Activated CD4-positive, alpha-beta memory T cell treated with anti-CD3 and anti-CD28 coated beads for 36 hours (primary cell): ENCODE data around the gene CRTAP. TPM values are rescaled to one million over a fixed set of nuclear protein-coding genes. Genes with fewer than 3 reads are reported as not detected.
A peak's percentile ranks its signal among the peaks of the same experiment; 100 is the strongest.
"Not testable (repeated sequence)": the region's sequence is repeated elsewhere in the genome, so short reads cannot be mapped to it uniquely, and the experiment has no call there.

Experiments
- CTCF ChIA-PET: fragments of 350-600 bp; sonication (Branson Sonifier 250); formaldehyde crosslinking; loops from one replicate; lab custom pipeline; 2021; ENCODE audit warnings: antibody characterized with exemption, inconsistent platforms; lab: Charles Lee
- POLR2A ChIA-PET: fragments of 350-600 bp; sonication (Branson Sonifier 250); formaldehyde crosslinking; loops from one replicate; lab custom pipeline; 2021; ENCODE audit warnings: antibody characterized with exemption; lab: Charles Lee
- DNase-seq: peaks from one replicate; pipeline ENCODE4 v3.0.0-alpha.2; 2020
- H3K27ac Mint-ChIP-seq: one replicate; pipeline ENCODE4 v1.8.0; 2021; ENCODE audit warnings: mixed read lengths
- H3K27me3 Mint-ChIP-seq: one replicate; pipeline ENCODE4 v1.8.0; 2021; ENCODE audit warnings: mixed read lengths
- H3K36me3 Mint-ChIP-seq: one replicate; pipeline ENCODE4 v1.8.0; 2021; ENCODE audit warnings: mixed read lengths
- H3K4me1 Mint-ChIP-seq: one replicate; pipeline ENCODE4 v1.8.0; 2021; ENCODE audit warnings: low read depth, mixed read lengths
- H3K4me3 Mint-ChIP-seq: one replicate; pipeline ENCODE4 v1.8.0; 2021; ENCODE audit warnings: mild to moderate bottlenecking, mixed read lengths
- H3K9me3 Mint-ChIP-seq: one replicate; pipeline ENCODE4 v1.8.0; 2021; ENCODE audit warnings: mixed read lengths
- intact Hi-C: fragments of 100-400 bp; cut with micrococcal nuclease; formaldehyde crosslinking; loops from one replicate; pipeline ENCODE4 v1.15.1; 2023
- total RNA-seq, 2 experiments: library from RNA; stranded (reverse); gene quantifications; one replicate each; pipeline ENCODE4 v1.2.3, GENCODE V29; 2021

CRTAP gene
- total RNA-seq, 2 experiments from 2014 or later: 57.6 to 60.0 TPM

GRCh38 chr3:33119891-33120290 is 6.1 kb downstream of the CRTAP start:
- Mint-ChIP-seq H3K4me1 (peaks cover 40% of the 10 kb centered on the region), H3K27me3 (no peaks in the 10 kb centered on the region), H3K9me3 (no peaks in the 10 kb centered on the region), H3K27ac (no peak overlapping the region), H3K36me3 (peaks cover 12% of the 10 kb centered on the region), H3K4me3 (no peak overlapping the region)
- ChIA-PET CTCF (no interaction called here), POLR2A (no interaction called here)
- no peak for DNase-seq
- intact Hi-C loops: loop anchor here (10.0 kb wide), 2 partner anchors 435 to 675 kb away; partner anchors contain the start of genes CNOT10 and PDCD6IP

DNA sequence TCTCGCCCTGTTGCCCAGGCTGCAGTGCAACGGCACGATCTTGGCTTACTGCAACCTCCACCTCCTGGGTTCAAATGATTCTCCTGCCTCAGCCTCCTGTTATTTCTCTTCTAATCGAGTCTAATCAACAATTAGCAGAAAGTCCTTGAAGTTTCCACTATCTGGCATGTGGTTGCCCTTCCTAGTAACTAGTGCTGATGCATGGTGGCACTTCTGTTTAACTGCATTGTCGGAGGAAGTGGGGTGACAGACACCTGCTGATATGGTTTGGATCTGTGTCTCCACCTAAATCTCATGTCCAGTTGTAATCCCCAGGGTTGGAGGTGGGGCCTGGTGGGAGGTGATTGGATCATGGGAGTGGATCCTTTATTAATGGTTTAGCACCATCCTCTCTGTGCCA is 9.2 kb downstream of the CRTAP start:
- no peaks in the 10 kb centered on the region for H3K9me3 Mint-ChIP-seq

DNA sequence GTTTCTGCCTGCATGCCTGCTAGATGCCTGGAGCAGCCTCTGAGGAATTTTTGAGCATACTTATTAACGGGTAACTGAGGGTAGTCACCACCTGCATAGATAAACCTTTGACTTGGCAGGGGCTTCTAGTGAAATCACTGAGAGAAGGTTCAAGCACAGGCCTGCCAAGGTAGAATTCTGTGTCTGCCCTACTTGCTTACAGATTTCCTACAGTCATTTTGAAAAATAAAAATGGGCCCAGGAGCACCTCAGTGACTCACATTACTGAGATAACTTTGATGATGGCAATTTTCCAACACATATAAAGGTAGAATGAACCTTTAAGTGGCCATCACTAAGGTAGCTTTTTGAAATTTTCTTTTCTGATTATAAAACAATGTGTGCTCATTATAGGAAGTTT is 10.8 kb downstream of the CRTAP start:
- intact Hi-C loops: loop anchor here (1.0 kb wide), 2 partner anchors 9 to 13 kb away; no protein-coding TSS in a partner anchor
- Mint-ChIP-seq H3K9me3 (no peaks in the 10 kb centered on the region), H3K27me3 (no peaks in the 10 kb centered on the region), H3K27ac (peak overlapping the region; percentile 44), H3K36me3 (peaks cover 19% of the 10 kb centered on the region), H3K4me3 (no peak overlapping the region), H3K4me1 (peaks cover 16% of the 10 kb centered on the region)
- ChIA-PET CTCF (interaction anchor here (1.2 kb wide), 1 partner anchor 11 kb away, joined by 3 read pairs; the partner anchor contains the start of gene CRTAP), POLR2A (no interaction called here)
- DNase-seq: peak; percentile 14

More for the DNA sequence above, 9.2 kb downstream of the CRTAP start:
- H3K27ac Mint-ChIP-seq: no peak overlapping the region
- no peak for DNase-seq
- CTCF ChIA-PET: interaction anchor here (1.2 to 1.9 kb wide), 2 partner anchors 8 to 250 kb away, joined by 4 to 9 read pairs; no protein-coding TSS in a partner anchor
- H3K27me3 Mint-ChIP-seq: no peaks in the 10 kb centered on the region
- POLR2A ChIA-PET: no interaction called here
- H3K4me3 Mint-ChIP-seq: no peak overlapping the region
- peaks cover 24% of the 10 kb centered on the region for H3K4me1 Mint-ChIP-seq
- intact Hi-C loops: no loop called here
- peaks cover 19% of the 10 kb centered on the region for H3K36me3 Mint-ChIP-seq

GRCh38 chr3:33125840-33126239 is 12.0 kb downstream of the CRTAP start:
- H3K27ac Mint-ChIP-seq: no peak overlapping the region
- H3K27me3 Mint-ChIP-seq: no peaks in the 10 kb centered on the region
- no peak overlapping the region for H3K4me3 Mint-ChIP-seq
- peaks cover 16% of the 10 kb centered on the region for H3K4me1 Mint-ChIP-seq
- ChIA-PET POLR2A (no interaction called here), CTCF (no interaction called here)
- DNase-seq: no peak
- H3K36me3 Mint-ChIP-seq: peaks cover 15% of the 10 kb centered on the region
- H3K9me3 Mint-ChIP-seq: no peaks in the 10 kb centered on the region
- intact Hi-C loops: no loop called here

DNA sequence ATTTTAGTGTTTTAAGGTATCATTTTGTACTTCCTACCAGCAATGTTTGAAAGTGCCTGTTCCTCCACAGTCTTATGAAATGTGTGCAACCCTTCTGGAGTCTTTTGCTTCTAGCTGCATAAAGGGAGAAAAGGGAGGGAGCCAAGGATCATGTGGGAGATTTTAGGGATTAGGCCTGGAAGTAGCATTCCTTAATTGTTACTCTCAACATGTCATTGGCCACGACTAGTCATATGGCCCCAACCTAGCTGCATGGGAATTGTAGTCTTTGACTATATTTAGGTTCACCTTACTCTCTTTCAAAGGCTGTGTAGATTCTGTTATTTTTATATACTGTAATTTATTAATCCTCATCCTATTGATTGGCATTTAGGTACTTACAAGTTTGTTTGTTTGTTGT is 14.9 kb downstream of the CRTAP start:
- Mint-ChIP-seq H3K27me3 (no peaks in the 10 kb centered on the region), H3K9me3 (no peaks in the 10 kb centered on the region), H3K36me3 (peaks cover 18% of the 10 kb centered on the region), H3K27ac (no peak overlapping the region), H3K4me3 (no peak overlapping the region), H3K4me1 (peaks cover 18% of the 10 kb centered on the region)
- no peak for DNase-seq
- intact Hi-C loops: no loop called here
- ChIA-PET POLR2A (no interaction called here), CTCF (interaction anchor here (1.0 to 1.2 kb wide), 2 partner anchors 13 to 53 kb away, joined by 3 to 4 read pairs; no protein-coding TSS in a partner anchor)

- Mint-ChIP-seq H3K9me3 (no peaks in the 10 kb centered on the region), H3K27ac (no peak overlapping the region), H3K4me1 (peaks cover 10% of the 10 kb centered on the region), H3K4me3 (no peak overlapping the region), H3K27me3 (no peaks in the 10 kb centered on the region), H3K36me3 (peaks cover 12% of the 10 kb centered on the region)
- ChIA-PET CTCF (interaction anchor here (0.7 to 3.1 kb wide), 7 partner anchors 14 to 668 kb away, joined by 3 to 124 read pairs (median 4); partner anchors contain the start of gene PDCD6IP), POLR2A (no interaction called here)
- intact Hi-C loops: no loop called here
- DNase-seq: no peak
These were observed 16.3 kb downstream of the CRTAP start for GRCh38 chr3:33130144-33130543.

DNA sequence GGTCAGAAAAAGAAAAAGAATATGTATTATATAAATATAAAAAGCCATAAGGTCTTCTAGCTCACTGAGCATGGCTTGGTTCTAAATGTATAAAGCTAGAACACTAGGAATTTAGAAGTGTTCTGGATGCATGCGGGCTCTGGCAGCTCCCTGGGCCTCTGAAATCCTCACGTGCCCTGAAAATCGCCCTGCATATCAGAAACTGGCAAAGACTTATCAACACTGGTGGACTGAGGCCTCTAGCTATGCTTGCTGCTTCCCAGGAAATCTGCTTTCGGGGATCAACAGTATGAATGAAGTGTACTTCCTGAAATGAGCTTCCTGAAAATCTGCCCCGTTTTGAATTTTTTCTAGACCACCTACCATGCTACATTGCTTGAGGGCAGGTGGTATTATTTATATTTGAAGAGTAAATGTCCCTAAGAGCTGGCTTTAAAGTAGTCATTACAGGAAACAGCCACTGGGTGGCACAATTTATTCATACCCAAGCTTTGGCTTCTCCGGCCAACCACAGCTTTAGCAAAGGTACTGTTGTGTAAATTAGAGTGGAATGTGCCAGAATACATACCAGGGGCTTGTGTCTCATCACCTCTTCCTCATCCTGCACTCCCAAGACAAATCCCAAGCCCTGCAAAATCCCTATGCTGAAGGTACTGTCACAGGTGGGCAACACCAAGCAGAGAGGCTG is 17.7 kb downstream of the CRTAP start:
- Mint-ChIP-seq H3K9me3 (no peaks in the 10 kb centered on the region), H3K36me3 (peaks cover 15% of the 10 kb centered on the region), H3K4me1 (peaks cover 9% of the 10 kb centered on the region), H3K27me3 (no peaks in the 10 kb centered on the region), H3K27ac (no peak overlapping the region), H3K4me3 (no peak overlapping the region)
- intact Hi-C loops: loop anchor here (1.0 kb wide), 2 partner anchors 241 to 656 kb away; no protein-coding TSS in a partner anchor
- POLR2A ChIA-PET: interaction anchor here (1.2 kb wide), 1 partner anchor 241 kb away, joined by 4 read pairs; no protein-coding TSS in a partner anchor
- DNase-seq: peak; percentile 32
- CTCF ChIA-PET: interaction anchor here (0.6 to 3.1 kb wide), 56 partner anchors 9 to 706 kb away, joined by 3 to 124 read pairs (median 4); partner anchors contain the start of genes CRTAP, PDCD6IP and UBP1

GRCh38 chr3:33132019-33132360 is 18.2 kb downstream of the CRTAP start:
- intact Hi-C loops: no loop called here
- peaks cover 17% of the 10 kb centered on the region for H3K36me3 Mint-ChIP-seq
- ChIA-PET POLR2A (interaction anchor here (1.2 kb wide), 1 partner anchor 241 kb away, joined by 4 read pairs; no protein-coding TSS in a partner anchor), CTCF (interaction anchor here (0.6 to 3.1 kb wide), 42 partner anchors 9 to 666 kb away, joined by 3 to 124 read pairs (median 4); partner anchors contain the start of genes CRTAP and PDCD6IP)
- H3K27me3 Mint-ChIP-seq: no peaks in the 10 kb centered on the region
- H3K27ac Mint-ChIP-seq: no peak overlapping the region
- no peak overlapping the region for H3K4me3 Mint-ChIP-seq
- DNase-seq: no peak
- H3K9me3 Mint-ChIP-seq: no peaks in the 10 kb centered on the region
- H3K4me1 Mint-ChIP-seq: peaks cover 7% of the 10 kb centered on the region

- H3K27ac Mint-ChIP-seq: no peak overlapping the region
- H3K36me3 Mint-ChIP-seq: peaks cover 21% of the 10 kb centered on the region
- POLR2A ChIA-PET: no interaction called here
- no peak for DNase-seq
- no peaks in the 10 kb centered on the region for H3K27me3 Mint-ChIP-seq
- peaks cover 7% of the 10 kb centered on the region for H3K4me1 Mint-ChIP-seq
- CTCF ChIA-PET: interaction anchor here (1.0 to 3.6 kb wide), 4 partner anchors 10 to 653 kb away, joined by 3 to 13 read pairs (median 4); no protein-coding TSS in a partner anchor
- no peak overlapping the region for H3K4me3 Mint-ChIP-seq
- no peaks in the 10 kb centered on the region for H3K9me3 Mint-ChIP-seq
- intact Hi-C loops: no loop called here
These were observed 20.3 kb downstream of the CRTAP start for GRCh38 chr3:33134026-33134625.

- Mint-ChIP-seq H3K9me3 (no peaks in the 10 kb centered on the region), H3K27me3 (no peaks in the 10 kb centered on the region), H3K4me1 (peaks cover 7% of the 10 kb centered on the region), H3K27ac (no peak overlapping the region), H3K4me3 (no peak overlapping the region), H3K36me3 (peaks cover 21% of the 10 kb centered on the region)
- ChIA-PET CTCF (no interaction called here), POLR2A (no interaction called here)
- intact Hi-C loops: no loop called here
- DNase-seq: no peak
These were observed 23.9 kb downstream of the CRTAP start for GRCh38 chr3:33137691-33138090.

DNA sequence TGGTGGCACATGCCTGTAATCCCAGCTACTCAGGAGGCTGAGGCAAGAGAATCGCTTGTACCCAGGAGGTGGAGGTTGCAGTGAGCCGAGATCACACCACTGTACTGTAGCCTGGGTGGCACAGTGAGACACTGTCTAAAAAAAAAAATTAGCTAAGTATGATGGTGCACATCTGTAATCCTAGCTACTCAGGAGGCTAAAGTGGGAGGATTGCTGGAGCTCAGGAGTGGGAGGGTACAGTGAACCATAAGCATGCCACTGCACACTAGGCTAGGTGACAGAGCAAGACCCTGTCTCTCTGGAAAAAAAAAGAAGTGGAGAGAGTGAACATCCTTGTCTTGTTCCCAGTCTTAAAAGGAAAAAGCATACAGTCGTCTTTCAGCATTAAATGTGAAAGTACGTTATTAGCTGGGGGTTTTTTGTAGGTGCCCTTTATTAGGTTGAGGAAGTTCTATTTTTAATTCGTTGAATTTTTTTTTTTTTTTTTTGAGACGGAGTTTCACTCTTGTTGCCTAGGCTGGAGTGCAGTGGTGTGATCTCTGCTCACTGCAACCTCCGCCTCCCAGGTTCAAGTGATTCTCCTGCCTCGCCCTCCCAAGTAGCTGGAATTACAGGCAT is 25.3 kb downstream of the CRTAP start:
- intact Hi-C loops, H3K9me3 Mint-ChIP-seq, H3K27me3 Mint-ChIP-seq, POLR2A ChIA-PET, H3K4me1 Mint-ChIP-seq, DNase-seq, H3K4me3 Mint-ChIP-seq, H3K27ac Mint-ChIP-seq: not testable (repeated sequence)
- CTCF ChIA-PET: interaction anchor here (1.4 kb wide), 1 partner anchor 234 kb away, joined by 7 read pairs; no protein-coding TSS in a partner anchor
- peaks cover 24% of the 10 kb centered on the region for H3K36me3 Mint-ChIP-seq

DNA sequence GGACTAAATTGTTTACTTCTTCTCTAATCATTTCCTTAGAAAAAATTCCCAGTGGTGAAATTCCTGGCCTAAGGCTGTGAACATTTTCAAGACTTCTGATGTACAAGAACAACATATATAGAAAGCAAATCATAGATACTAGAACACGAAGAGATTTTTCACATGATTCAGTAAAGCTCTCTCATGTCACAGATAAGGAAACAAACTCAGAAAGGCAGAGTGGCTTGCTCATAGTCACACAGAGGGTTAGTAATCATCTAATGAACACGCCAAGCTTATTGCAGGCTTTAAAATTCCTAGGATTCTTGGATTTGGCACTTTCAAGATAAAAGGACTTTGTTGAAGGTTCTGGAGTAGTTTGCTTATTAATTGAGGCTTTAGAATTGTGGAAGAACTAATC is 26.2 kb downstream of the CRTAP start:
- intact Hi-C loops: no loop called here
- CTCF ChIA-PET: interaction anchor here (1.4 to 2.2 kb wide), 2 partner anchors 8 to 233 kb away, joined by 7 to 18 read pairs; no protein-coding TSS in a partner anchor
- Mint-ChIP-seq H3K27me3 (no peaks in the 10 kb centered on the region), H3K36me3 (peaks cover 22% of the 10 kb centered on the region), H3K4me1 (no peaks in the 10 kb centered on the region), H3K9me3 (no peaks in the 10 kb centered on the region), H3K4me3 (no peak overlapping the region), H3K27ac (no peak overlapping the region)
- POLR2A ChIA-PET: no interaction called here
- DNase-seq: no peak
